ENCODE results near the gene SMARCB1. TPM values are rescaled to one million over a fixed set of nuclear protein-coding genes. Genes with fewer than 3 reads are reported as not detected.

Gene SMARCB1
- total RNA-seq, 2 donors from 2014 or later = 136 to 148 TPM

DNA sequence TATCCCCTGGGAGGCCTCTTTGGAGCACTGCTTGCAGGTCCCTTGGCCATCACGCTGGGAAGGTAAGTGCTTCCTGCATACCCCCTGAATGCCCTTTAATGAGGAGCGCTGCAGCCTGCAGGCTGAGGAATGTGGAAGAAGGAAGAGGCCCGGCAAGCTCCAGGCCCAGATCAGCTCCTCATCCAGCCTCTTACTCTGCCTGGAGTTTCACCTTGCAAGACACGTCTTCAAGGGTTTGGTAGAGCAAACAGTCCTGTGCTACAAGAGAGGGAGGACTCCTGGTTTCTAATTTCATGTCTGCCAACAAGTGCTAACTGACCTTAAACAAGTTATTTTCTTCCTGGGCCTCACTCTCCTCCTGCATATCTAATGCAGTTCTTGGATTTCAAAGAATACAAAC is 81.8 kb downstream of the SMARCB1 start:
- DNase-seq = no peak
- Histone ChIP-seq H3K27ac (ENCODE audit: low read depth, low read length) (no peak overlapping the region), H3K27me3 (ENCODE audit: control insufficient read depth, insufficient read depth, low read length, poor library complexity, severe bottlenecking) (no peaks in the 10 kb centered on the region), H3K9ac (ENCODE audit: extremely low read depth, low read length, poor library complexity, severe bottlenecking) (no peak overlapping the region), H3K4me3 (ENCODE audit: low read length) (no peak overlapping the region), H3K9me3 (ENCODE audit: control insufficient read depth, low read length) (no peaks in the 10 kb centered on the region), H3K4me1 (ENCODE audit: control insufficient read depth, insufficient read depth, low read length) (no peaks in the 10 kb centered on the region), H3K36me3 (ENCODE audit: control insufficient read depth, insufficient read depth, low read length) (peaks cover 10% of the 10 kb centered on the region)
- WGBS, 2 experiments (ENCODE audit: insufficient coverage in 1 of 2, insufficient read length in 1 of 2) = 93 to 96% methylated on average over 3 to 4 of the region's 4 CpGs
- no peaks in the 10 kb centered on the region for H3K9me3 Mint-ChIP-seq
- TF ChIP-seq, protein P1, sequence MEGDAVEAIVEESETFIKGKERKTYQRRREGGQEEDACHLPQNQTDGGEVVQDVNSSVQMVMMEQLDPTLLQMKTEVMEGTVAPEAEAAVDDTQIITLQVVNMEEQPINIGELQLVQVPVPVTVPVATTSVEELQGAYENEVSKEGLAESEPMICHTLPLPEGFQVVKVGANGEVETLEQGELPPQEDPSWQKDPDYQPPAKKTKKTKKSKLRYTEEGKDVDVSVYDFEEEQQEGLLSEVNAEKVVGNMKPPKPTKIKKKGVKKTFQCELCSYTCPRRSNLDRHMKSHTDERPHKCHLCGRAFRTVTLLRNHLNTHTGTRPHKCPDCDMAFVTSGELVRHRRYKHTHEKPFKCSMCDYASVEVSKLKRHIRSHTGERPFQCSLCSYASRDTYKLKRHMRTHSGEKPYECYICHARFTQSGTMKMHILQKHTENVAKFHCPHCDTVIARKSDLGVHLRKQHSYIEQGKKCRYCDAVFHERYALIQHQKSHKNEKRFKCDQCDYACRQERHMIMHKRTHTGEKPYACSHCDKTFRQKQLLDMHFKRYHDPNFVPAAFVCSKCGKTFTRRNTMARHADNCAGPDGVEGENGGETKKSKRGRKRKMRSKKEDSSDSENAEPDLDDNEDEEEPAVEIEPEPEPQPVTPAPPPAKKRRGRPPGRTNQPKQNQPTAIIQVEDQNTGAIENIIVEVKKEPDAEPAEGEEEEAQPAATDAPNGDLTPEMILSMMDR (conservative IDR thresholded peaks at IDR 0.05) = no peak
- H3K4me3 Mint-ChIP-seq = no peak overlapping the region
- no peaks in the 10 kb centered on the region for H3K4me1 Mint-ChIP-seq
- H3K27me3 Mint-ChIP-seq (ENCODE audit: insufficient read depth) = no peaks in the 10 kb centered on the region
- no peak overlapping the region for H3K27ac Mint-ChIP-seq
- peaks cover 35% of the 10 kb centered on the region for H3K36me3 Mint-ChIP-seq (ENCODE audit: low read depth)

DNA sequence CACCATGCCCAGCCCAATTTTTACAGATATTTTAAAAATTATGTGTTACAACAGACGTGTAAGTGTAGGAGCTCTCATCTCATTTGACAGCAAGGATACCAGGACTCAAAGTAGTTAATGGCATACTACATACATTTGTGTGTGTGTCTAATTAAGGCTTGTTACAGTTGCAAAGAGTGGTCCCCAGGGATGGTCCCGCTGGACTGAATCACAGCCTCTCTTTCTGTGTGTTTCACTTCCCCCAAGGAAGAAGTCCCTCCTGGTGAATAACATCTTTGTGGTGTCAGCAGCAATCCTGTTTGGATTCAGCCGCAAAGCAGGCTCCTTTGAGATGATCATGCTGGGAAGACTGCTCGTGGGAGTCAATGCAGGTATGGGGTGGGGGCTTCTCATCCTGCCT is 88.1 kb downstream of the SMARCB1 start:
- no peaks in the 10 kb centered on the region for H3K4me1 Mint-ChIP-seq
- Histone ChIP-seq H3K4me3 (ENCODE audit: low read length) (no peak overlapping the region), H3K36me3 (ENCODE audit: control insufficient read depth, insufficient read depth, low read length) (peaks cover 17% of the 10 kb centered on the region), H3K4me1 (ENCODE audit: control insufficient read depth, insufficient read depth, low read length) (no peaks in the 10 kb centered on the region), H3K27me3 (ENCODE audit: control insufficient read depth, insufficient read depth, low read length, poor library complexity, severe bottlenecking) (no peaks in the 10 kb centered on the region), H3K9me3 (ENCODE audit: control insufficient read depth, low read length) (no peaks in the 10 kb centered on the region), H3K27ac (ENCODE audit: low read depth, low read length) (no peak overlapping the region), H3K9ac (ENCODE audit: extremely low read depth, low read length, poor library complexity, severe bottlenecking) (no peak overlapping the region)
- no peaks in the 10 kb centered on the region for H3K27me3 Mint-ChIP-seq (ENCODE audit: insufficient read depth)
- 90 to 95% methylated on average over 2 to 4 of the region's 4 CpGs for WGBS, 2 experiments (ENCODE audit: insufficient coverage in 1 of 2, insufficient read length in 1 of 2)
- no peak for DNase-seq
- no peak overlapping the region for H3K27ac Mint-ChIP-seq
- TF ChIP-seq, protein P1 (conservative IDR thresholded peaks at IDR 0.05) = no peak
- H3K36me3 Mint-ChIP-seq (ENCODE audit: low read depth) = peaks cover 20% of the 10 kb centered on the region
- no peak overlapping the region for H3K4me3 Mint-ChIP-seq
- H3K9me3 Mint-ChIP-seq = no peaks in the 10 kb centered on the region

DNA sequence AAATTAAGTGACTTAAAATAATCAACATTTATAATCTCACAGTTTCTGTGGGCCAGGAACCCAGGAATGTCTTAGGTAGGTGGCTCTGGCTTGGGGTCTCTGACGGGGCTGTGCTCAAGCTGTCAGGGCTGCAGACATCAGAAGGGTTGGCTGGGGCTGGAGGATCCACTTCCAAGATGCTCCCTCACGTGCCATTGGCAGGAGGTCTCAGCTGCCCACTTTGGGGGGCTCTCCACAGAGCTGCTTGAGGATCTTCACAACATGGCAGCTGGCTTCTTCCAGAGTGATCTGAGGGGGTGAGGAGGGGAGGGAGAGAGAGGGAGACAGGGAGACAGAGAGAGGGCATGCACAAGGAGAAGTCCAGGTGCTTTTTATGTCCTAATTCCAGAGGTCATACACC is 89.0 kb downstream of the SMARCB1 start:
- no peaks in the 10 kb centered on the region for H3K4me1 Mint-ChIP-seq
- no peaks in the 10 kb centered on the region for H3K9me3 ChIP-seq (ENCODE audit: control insufficient read depth, low read length)
- H3K27me3 ChIP-seq (ENCODE audit: control insufficient read depth, insufficient read depth, low read length, poor library complexity, severe bottlenecking) = no peaks in the 10 kb centered on the region
- no peak for DNase-seq
- H3K27ac Mint-ChIP-seq = no peak overlapping the region
- H3K4me1 ChIP-seq (ENCODE audit: control insufficient read depth, insufficient read depth, low read length) = no peaks in the 10 kb centered on the region
- H3K27me3 Mint-ChIP-seq (ENCODE audit: insufficient read depth) = no peaks in the 10 kb centered on the region
- H3K36me3 ChIP-seq (ENCODE audit: control insufficient read depth, insufficient read depth, low read length) = peaks cover 17% of the 10 kb centered on the region
- H3K27ac ChIP-seq (ENCODE audit: low read depth, low read length) = no peak overlapping the region
- H3K4me3 ChIP-seq (ENCODE audit: low read length) = no peak overlapping the region
- H3K9ac ChIP-seq (ENCODE audit: extremely low read depth, low read length, poor library complexity, severe bottlenecking) = no peak overlapping the region
- no peaks in the 10 kb centered on the region for H3K9me3 Mint-ChIP-seq
- TF ChIP-seq, protein P1 (conservative IDR thresholded peaks at IDR 0.05) = no peak
- peaks cover 15% of the 10 kb centered on the region for H3K36me3 Mint-ChIP-seq (ENCODE audit: low read depth)
- 90 to 100% methylated on average over 2 of the region's 2 CpGs for WGBS, 2 experiments (ENCODE audit: insufficient coverage in 1 of 2, insufficient read length in 1 of 2)
- no peak overlapping the region for H3K4me3 Mint-ChIP-seq

Measured in endodermal cell (in vitro differentiated cells).